HepG2 (cell line): ENCODE measurements around the gene WSB2.

Experiments
- CEBPB ChIP-seq: IDR thresholded peaks from 2 replicates; pipeline ENCODE4 v1.6.1; 2011; ENCODE audit warnings: low read depth, low read length, improper control_type of control experiment, borderline replicate concordance
- CTCF ChIP-seq: sonication (generic); formaldehyde crosslinking; IDR thresholded peaks from 2 replicates; pipeline ENCODE4 v1.5.0; 2020; ENCODE audit warnings: mild to moderate bottlenecking, missing genetic modification reagents, moderate library complexity
- GABPA ChIP-seq, 2 experiments: IDR thresholded peaks; 2 replicates each; pipeline ENCODE4 v1.6.1; 2011 to 2016; ENCODE audit warnings: low read depth in 2 of 2, low read length in 1 of 2, missing biosample characterization in 1 of 2, missing genetic modification characterization in 1 of 2
- HDAC6 ChIP-seq: fragments of 200-600 bp; sonication (generic); IDR thresholded peaks from 2 replicates; pipeline ENCODE4 v1.7.0; 2017; ENCODE audit warnings: mild to moderate bottlenecking, antibody characterized with exemption, low read length, low read depth
- HNRNPK ChIP-seq: fragments of 200-400 bp; formaldehyde crosslinking; IDR thresholded peaks from 2 replicates; pipeline ENCODE4 v1.6.1; 2018; ENCODE audit warnings: low read length, low read depth, moderate library complexity, mild to moderate bottlenecking; ENCODE audit not compliant: poor library complexity, severe bottlenecking
- RBAK ChIP-seq: sonication (generic); formaldehyde crosslinking; IDR thresholded peaks from 2 replicates; pipeline ENCODE4 v1.5.1; 2020; ENCODE audit warnings: mild to moderate bottlenecking, missing genetic modification reagents
- REST ChIP-seq, 2 experiments: IDR thresholded peaks; 2 replicates each; pipeline ENCODE4 v1.6.1; 2011 to 2012; ENCODE audit warnings: low read length in 2 of 2, borderline replicate concordance in 1 of 2, low read depth in 1 of 2, mild to moderate bottlenecking in 1 of 2, moderate library complexity in 1 of 2
- SIN3A ChIP-seq: IDR thresholded peaks from 2 replicates; pipeline ENCODE4 v1.6.1; 2011; ENCODE audit warnings: low read depth, mild to moderate bottlenecking, control low read depth, low read length, borderline replicate concordance
- SMAD3 ChIP-seq: sonication (generic); formaldehyde crosslinking; IDR thresholded peaks from 2 replicates; pipeline ENCODE4 v1.4.0; 2020; ENCODE audit warnings: missing genetic modification reagents
- SMC3 ChIP-seq: IDR thresholded peaks from 2 replicates; pipeline ENCODE4 v1.6.1; 2011; ENCODE audit warnings: low read length, improper control_type of control experiment
- ZNF451 ChIP-seq: sonication (generic); formaldehyde crosslinking; IDR thresholded peaks from 2 replicates; pipeline ENCODE4 v1.5.0; 2020; ENCODE audit warnings: mild to moderate bottlenecking, missing genetic modification reagents
- ZNF589 ChIP-seq: sonication (generic); formaldehyde crosslinking; conservative IDR thresholded peaks from 2 replicates; pipeline ENCODE4 v1.8.0; 2022; ENCODE audit warnings: mild to moderate bottlenecking, moderate library complexity, missing genetic modification reagents
- ZNF598 ChIP-seq: sonication (generic); formaldehyde crosslinking; IDR thresholded peaks from 2 replicates; pipeline ENCODE4 v1.5.1; 2020; ENCODE audit warnings: mild to moderate bottlenecking, missing genetic modification reagents, borderline replicate concordance

GRCh38 chr12:118044075-118044474, 16.9 kb downstream of the WSB2 start:
- TF ChIP-seq RBAK (CRISPR knock-in tag): no peak
- no peak for TF ChIP-seq CEBPB
- TF ChIP-seq ZNF598 (CRISPR knock-in tag): no peak
- no peak for TF ChIP-seq SMC3
- TF ChIP-seq REST (IDR thresholded peaks at IDR 0.05; ENCODE audit: borderline replicate concordance in 1 of 2, low read depth in 1 of 2, low read length in 2 of 2): no peak
- TF ChIP-seq HDAC6: no peak
- no peak for TF ChIP-seq SMAD3
- TF ChIP-seq ZNF451 (CRISPR knock-in tag): no peak
- TF ChIP-seq ZNF589 (CRISPR knock-in tag): no peak
- TF ChIP-seq CTCF: no peak
- no peak for TF ChIP-seq SIN3A
- no peak for TF ChIP-seq HNRNPK
- no peak for TF ChIP-seq GABPA (IDR thresholded peaks at IDR 0.05; ENCODE audit: low read depth, low read length)
- TF ChIP-seq GABPA (CRISPR knock-in tag; IDR thresholded peaks at IDR 0.05; ENCODE audit: low read depth): no peak
